Endothelial cell (in vitro differentiated cells): ENCODE results near the gene EDNRA. TPM values are rescaled to one million over a fixed set of nuclear protein-coding genes. Genes with fewer than 3 reads are reported as not detected.

Source experiments
- DNase-seq: peaks from one replicate; pipeline ENCODE4 v3.0.0; 2021; ENCODE audit warnings: low spot score
- H3K27ac Mint-ChIP-seq: one replicate; pipeline ENCODE4 v1.8.0; 2021; ENCODE audit warnings: mixed read lengths, inconsistent platforms; ENCODE audit not compliant: unreplicated experiment
- H3K27me3 Mint-ChIP-seq: one replicate; pipeline ENCODE4 v1.8.0; 2021; ENCODE audit warnings: mild to moderate bottlenecking, moderate library complexity, mixed read lengths, inconsistent platforms; ENCODE audit not compliant: unreplicated experiment
- H3K36me3 Mint-ChIP-seq: one replicate; pipeline ENCODE4 v1.8.0; 2021; ENCODE audit warnings: mild to moderate bottlenecking, low read depth, mixed read lengths, inconsistent platforms; ENCODE audit not compliant: unreplicated experiment
- H3K4me1 Mint-ChIP-seq: one replicate; pipeline ENCODE4 v1.8.0; 2021; ENCODE audit warnings: mild to moderate bottlenecking, mixed read lengths, inconsistent platforms; ENCODE audit not compliant: unreplicated experiment
- H3K4me3 Mint-ChIP-seq: one replicate; pipeline ENCODE4 v1.8.0; 2021; ENCODE audit warnings: mild to moderate bottlenecking, mixed read lengths, inconsistent platforms; ENCODE audit not compliant: unreplicated experiment
- H3K9me3 Mint-ChIP-seq: one replicate; pipeline ENCODE4 v1.8.0; 2021; ENCODE audit warnings: mixed read lengths, inconsistent platforms; ENCODE audit not compliant: unreplicated experiment
- CTCF ChIP-seq: fragments of 200-600 bp; sonication (generic); IDR thresholded peaks from one replicate; pipeline ENCODE4 v1.5.0; 2021; ENCODE audit warnings: antibody characterized with exemption; ENCODE audit not compliant: unreplicated experiment
- total RNA-seq: library from RNA; stranded (reverse); fragmentation: NEBNext Ultra II Directional; extraction: Animal tissue kit (Norgen Biotek cat#: 25700); gene quantifications from one replicate; pipeline ENCODE4 v1.2.1, GENCODE V29; 2021; ENCODE audit not compliant: unreplicated experiment

EDNRA gene
- total RNA-seq, 1 donor from 2014 or later, result 0.23 TPM

- no peak for DNase-seq
- H3K4me1 Mint-ChIP-seq, result peaks cover 8% of the 10 kb centered on the region
- H3K9me3 Mint-ChIP-seq, result peaks cover 2% of the 10 kb centered on the region
- H3K4me3 Mint-ChIP-seq, result no peak overlapping the region
- no peak overlapping the region for H3K27ac Mint-ChIP-seq
- H3K36me3 Mint-ChIP-seq, result no peaks in the 10 kb centered on the region
- no peaks in the 10 kb centered on the region for H3K27me3 Mint-ChIP-seq
- no peak for TF ChIP-seq CTCF
These were observed 99.5 kb downstream of the EDNRA start for GRCh38 chr4:147580396-147580795.

- DNase-seq, result no peak
- peaks cover 8% of the 10 kb centered on the region for H3K4me1 Mint-ChIP-seq
- no peak overlapping the region for H3K27ac Mint-ChIP-seq
These were observed 100.9 kb downstream of the EDNRA start for GRCh38 chr4:147581606-147582350.

GRCh38 chr4:147582386-147583060 lies 101.6 kb downstream of the EDNRA start:
- no peak overlapping the region for H3K4me3 Mint-ChIP-seq
- TF ChIP-seq CTCF, result no peak
- no peak overlapping the region for H3K27ac Mint-ChIP-seq
- peaks cover 8% of the 10 kb centered on the region for H3K4me1 Mint-ChIP-seq
- peaks cover 5% of the 10 kb centered on the region for H3K9me3 Mint-ChIP-seq
- H3K36me3 Mint-ChIP-seq, result no peaks in the 10 kb centered on the region
- no peak for DNase-seq
- no peaks in the 10 kb centered on the region for H3K27me3 Mint-ChIP-seq

More at GRCh38 chr4:147581606-147582350, 100.9 kb downstream of the EDNRA start:
- H3K36me3 Mint-ChIP-seq, result no peaks in the 10 kb centered on the region
- H3K9me3 Mint-ChIP-seq, result peaks cover 5% of the 10 kb centered on the region
- no peak for TF ChIP-seq CTCF
- H3K4me3 Mint-ChIP-seq, result no peak overlapping the region
- H3K27me3 Mint-ChIP-seq, result no peaks in the 10 kb centered on the region

DNA sequence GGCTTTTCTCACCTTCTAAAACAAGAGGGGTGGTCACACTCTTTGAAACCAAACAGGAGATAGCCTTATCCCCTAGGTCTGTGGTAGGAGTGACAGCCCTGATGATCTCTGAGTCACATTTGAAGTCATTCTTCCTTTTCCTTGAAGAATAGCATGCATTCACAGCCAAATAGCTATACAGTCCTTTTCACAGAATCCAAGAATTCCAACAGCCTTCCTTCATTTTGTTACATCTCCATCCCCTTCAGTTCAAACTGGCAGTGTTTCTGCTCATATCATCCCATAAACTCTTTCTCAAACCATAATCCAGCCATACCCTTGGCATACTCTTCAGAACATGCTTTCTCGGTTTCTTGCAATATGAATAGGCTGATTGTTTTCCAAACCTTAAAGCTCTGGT lies 103.0 kb downstream of the EDNRA start:
- no peak for DNase-seq
- Mint-ChIP-seq H3K4me3 (no peak overlapping the region), H3K27me3 (no peaks in the 10 kb centered on the region), H3K27ac (no peak overlapping the region), H3K4me1 (peaks cover 8% of the 10 kb centered on the region), H3K36me3 (no peaks in the 10 kb centered on the region), H3K9me3 (peaks cover 5% of the 10 kb centered on the region)
- no peak for TF ChIP-seq CTCF

- H3K4me1 Mint-ChIP-seq, result peaks cover under 1% of the 10 kb centered on the region
- no peak overlapping the region for H3K4me3 Mint-ChIP-seq
- no peaks in the 10 kb centered on the region for H3K27me3 Mint-ChIP-seq
- H3K27ac Mint-ChIP-seq, result no peak overlapping the region
- TF ChIP-seq CTCF, result no peak
- H3K36me3 Mint-ChIP-seq, result no peaks in the 10 kb centered on the region
- peaks cover 5% of the 10 kb centered on the region for H3K9me3 Mint-ChIP-seq
- DNase-seq, result no peak
These were observed 105.1 kb downstream of the EDNRA start for GRCh38 chr4:147586032-147586431.
